GM10248 (cell line): ENCODE results near the gene NANS.
"Not testable (repeated sequence)": the region's sequence is repeated elsewhere in the genome, so short reads cannot be mapped to it uniquely, and the experiment has no call there.

Source experiments
- CTCF ChIA-PET: fragments of 300-600 bp; sonication (Branson Sonifier 250); formaldehyde crosslinking; extraction: SDS; loops from one replicate; lab custom pipeline; 2021; ENCODE audit warnings: antibody characterized with exemption; lab: Yijun Ruan, JAX
- POLR2A ChIA-PET: fragments of 350-650 bp; sonication (Branson Sonifier 250); formaldehyde crosslinking; extraction: SDS; loops from one replicate; lab custom pipeline; 2020; ENCODE audit warnings: antibody characterized with exemption; lab: Yijun Ruan, JAX
- DNase-seq: peaks from one replicate; pipeline ENCODE4 v3.0.0; 2012; ENCODE audit errors: extremely low spot score
- TF ChIP-seq, protein P1 (sequence below): IDR thresholded peaks from 2 replicates; pipeline ENCODE4 v1.5.1; 2012; ENCODE audit warnings: mild to moderate bottlenecking, low read depth; ENCODE audit errors: extremely low read depth, missing control alignments, control extremely low read depth

The NANS gene

DNA sequence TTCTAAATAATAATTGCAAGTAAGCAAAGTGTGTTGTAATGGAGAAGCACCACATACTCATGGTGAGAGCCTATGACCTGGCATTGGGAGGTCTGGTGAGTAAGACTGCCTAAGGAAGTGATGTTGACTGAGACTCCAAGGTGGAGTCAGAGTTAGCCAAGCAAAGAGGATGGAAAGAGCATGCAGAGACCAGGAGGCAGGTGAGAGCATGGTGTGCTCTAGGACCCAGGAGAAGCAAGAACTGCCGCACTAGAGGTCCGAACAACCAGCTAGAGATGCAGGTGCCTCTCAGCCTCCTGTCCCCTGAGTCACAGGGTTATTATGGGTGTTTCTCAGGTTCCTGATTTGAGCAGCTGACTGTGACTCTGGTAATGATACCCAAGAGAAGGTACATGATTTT, 46.1 kb upstream of the NANS start:
- CTCF ChIA-PET = interaction anchor here (1.0 to 1.4 kb wide), 4 partner anchors 9 to 27 kb away, joined by 3 to 4 read pairs (median 3); partner anchors contain the start of gene ANP32B
- POLR2A ChIA-PET = interaction anchor here (0.6 kb wide), 1 partner anchor 46 kb away, joined by 4 read pairs; the partner anchor contains the start of gene NANS
- DNase-seq = peak; percentile 48
- TF ChIP-seq, protein P1, sequence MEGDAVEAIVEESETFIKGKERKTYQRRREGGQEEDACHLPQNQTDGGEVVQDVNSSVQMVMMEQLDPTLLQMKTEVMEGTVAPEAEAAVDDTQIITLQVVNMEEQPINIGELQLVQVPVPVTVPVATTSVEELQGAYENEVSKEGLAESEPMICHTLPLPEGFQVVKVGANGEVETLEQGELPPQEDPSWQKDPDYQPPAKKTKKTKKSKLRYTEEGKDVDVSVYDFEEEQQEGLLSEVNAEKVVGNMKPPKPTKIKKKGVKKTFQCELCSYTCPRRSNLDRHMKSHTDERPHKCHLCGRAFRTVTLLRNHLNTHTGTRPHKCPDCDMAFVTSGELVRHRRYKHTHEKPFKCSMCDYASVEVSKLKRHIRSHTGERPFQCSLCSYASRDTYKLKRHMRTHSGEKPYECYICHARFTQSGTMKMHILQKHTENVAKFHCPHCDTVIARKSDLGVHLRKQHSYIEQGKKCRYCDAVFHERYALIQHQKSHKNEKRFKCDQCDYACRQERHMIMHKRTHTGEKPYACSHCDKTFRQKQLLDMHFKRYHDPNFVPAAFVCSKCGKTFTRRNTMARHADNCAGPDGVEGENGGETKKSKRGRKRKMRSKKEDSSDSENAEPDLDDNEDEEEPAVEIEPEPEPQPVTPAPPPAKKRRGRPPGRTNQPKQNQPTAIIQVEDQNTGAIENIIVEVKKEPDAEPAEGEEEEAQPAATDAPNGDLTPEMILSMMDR = no peak

DNA sequence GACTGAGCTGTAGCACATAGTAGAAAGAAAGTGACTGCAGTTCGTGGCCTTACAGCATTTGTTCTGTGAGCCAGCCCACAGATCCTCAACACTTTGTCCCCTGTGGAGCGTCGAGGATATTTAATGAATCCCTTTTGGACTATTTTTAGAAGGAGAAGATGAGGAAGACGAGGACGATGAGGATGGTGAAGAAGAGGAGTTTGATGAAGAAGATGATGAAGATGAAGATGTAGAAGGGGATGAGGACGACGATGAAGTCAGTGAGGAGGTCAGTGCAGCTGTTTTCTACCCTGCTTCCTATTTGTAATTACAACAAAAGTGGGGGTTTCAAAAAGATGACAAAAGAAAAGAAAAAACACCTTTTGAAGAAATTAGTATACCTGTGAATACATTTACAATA, 45.4 kb upstream of the NANS start:
- CTCF ChIA-PET = interaction anchor here (1.0 to 1.4 kb wide), 4 partner anchors 8 to 27 kb away, joined by 3 to 4 read pairs (median 3); partner anchors contain the start of gene ANP32B
- DNase-seq = no peak
- POLR2A ChIA-PET = interaction anchor here (0.6 kb wide), 2 partner anchors 13 to 45 kb away, joined by 4 to 5 read pairs; partner anchors contain the start of gene NANS
- TF ChIP-seq, protein P1 = no peak

DNA sequence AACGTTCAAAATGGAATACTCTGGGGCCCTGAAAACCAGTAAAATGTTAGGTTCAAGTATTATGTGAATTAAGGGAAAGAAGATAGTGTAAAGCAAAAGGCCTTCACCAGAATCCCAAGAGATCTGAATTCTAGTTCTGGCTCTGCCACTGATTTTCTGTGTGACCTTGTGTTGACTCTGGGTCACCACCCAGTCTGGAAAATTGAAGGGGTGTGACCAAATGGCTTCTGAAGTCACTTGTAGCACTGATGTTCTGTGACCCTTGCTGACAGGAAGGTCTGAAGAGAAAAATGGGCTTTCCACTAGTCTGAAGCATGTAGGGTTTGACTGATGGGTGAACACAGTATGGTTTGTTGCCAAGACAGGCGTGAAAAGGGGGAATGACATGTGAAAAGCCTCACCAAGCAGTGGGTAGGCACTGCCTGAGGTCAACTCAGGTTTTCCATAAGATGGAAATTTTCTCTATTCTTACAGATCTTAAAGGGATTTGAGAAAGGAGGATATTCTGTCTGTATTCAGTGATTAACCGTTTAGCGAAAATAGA, 40.3 kb upstream of the NANS start:
- no peak for DNase-seq
- CTCF ChIA-PET = interaction anchor here (0.9 to 2.5 kb wide), 4 partner anchors 9 to 34 kb away, joined by 3 to 9 read pairs (median 3); partner anchors contain the start of gene ANP32B
- POLR2A ChIA-PET = no interaction called here
- TF ChIP-seq, protein P1 = no peak

DNA sequence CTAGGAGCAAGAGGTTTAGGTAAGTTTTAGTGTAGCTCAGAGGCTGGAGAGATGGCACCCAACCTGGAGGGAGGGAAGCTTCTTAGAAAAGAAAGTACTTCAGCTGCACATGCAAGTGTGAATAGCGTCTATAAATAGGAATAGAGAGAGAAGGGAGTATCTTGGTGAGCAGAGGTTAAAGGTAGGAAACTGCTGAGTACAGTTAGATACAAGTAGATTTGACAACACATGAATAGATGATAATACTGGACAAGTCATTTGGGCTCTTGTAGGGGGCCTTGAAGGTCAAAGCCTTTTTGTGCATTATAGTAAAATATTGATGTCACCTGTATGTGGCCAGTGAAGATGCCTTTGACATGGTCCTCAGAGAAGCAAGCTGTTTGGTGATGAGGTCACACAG, 39.2 kb upstream of the NANS start:
- no peak for DNase-seq
- ChIA-PET CTCF (interaction anchor here (1.0 to 2.5 kb wide), 8 partner anchors 9 to 96 kb away, joined by 3 to 9 read pairs (median 3); no protein-coding TSS in a partner anchor), POLR2A (no interaction called here)
- TF ChIP-seq, protein P1 = no peak

DNA sequence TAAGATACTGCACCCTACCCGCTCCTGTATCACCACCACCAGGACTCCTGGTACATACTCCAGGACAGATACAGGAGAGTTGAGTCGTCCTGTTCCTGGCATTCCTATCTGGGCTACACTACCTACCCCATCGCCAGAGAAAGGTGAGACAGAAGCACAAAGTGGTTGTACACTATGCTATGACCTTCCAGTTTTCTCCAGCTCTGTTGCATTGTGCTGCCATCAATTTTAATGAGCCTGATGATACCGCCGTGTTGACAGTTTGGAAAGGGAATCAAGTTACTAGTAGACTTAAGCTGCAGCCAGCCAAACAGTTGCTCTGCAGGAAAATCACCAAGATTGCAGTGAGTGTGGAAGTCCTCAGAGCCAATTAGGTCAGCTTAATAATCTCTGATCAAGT, 38.2 kb upstream of the NANS start:
- POLR2A ChIA-PET = no interaction called here
- TF ChIP-seq, protein P1 = no peak
- no peak for DNase-seq
- CTCF ChIA-PET = interaction anchor here (1.3 to 4.0 kb wide), 6 partner anchors 12 to 96 kb away, joined by 3 to 42 read pairs (median 6); no protein-coding TSS in a partner anchor

DNA sequence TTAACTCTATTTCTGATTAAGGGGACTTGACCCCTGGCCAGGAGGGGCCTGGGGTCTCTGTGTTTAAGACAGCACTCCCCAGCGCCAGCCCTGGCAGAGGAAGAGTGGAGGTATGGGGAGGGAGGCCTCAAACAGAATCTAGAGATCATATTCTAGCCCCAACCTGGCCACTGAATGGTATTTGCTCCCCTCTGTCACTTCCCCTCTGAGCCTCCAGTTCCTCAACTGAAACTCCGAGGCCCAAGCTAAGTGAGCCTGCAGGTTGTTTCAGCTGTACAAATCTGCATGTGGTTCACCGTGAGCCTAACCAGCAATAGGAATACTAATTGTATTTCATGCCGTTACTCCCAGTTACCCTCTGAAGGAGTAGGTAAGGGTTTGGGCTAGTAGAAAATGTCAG, 37.4 kb upstream of the NANS start:
- TF ChIP-seq, protein P1 = no peak
- POLR2A ChIA-PET = no interaction called here
- DNase-seq = no peak
- CTCF ChIA-PET = interaction anchor here (1.0 to 4.0 kb wide), 8 partner anchors 8 to 64 kb away, joined by 3 to 42 read pairs (median 4); no protein-coding TSS in a partner anchor

DNA sequence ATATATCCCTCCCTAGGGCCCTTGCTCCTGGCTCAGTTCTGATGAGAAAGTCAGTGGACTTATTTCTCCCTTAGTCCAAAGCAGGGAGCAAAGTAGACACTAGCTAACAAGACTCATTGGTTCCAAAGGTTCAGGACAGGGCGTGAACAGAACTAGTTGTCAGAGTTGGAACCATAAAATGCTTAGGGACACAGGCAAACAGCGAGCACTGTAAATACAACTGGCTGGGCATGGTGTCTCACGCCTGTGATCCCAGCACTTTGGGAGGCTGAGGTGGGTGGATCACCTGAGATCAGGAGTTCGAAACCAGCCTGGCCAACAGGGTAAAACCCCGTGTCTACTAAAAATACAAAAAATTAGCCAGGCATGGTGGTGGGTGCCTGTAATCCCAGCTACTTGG, 36.7 kb upstream of the NANS start:
- DNase-seq, POLR2A ChIA-PET: not testable (repeated sequence)
- CTCF ChIA-PET = interaction anchor here (1.0 to 4.0 kb wide), 8 partner anchors 9 to 65 kb away, joined by 3 to 42 read pairs (median 5); no protein-coding TSS in a partner anchor
